ENCODE data around the gene PATJ. TPM values are rescaled to one million over a fixed set of nuclear protein-coding genes. Genes with fewer than 3 reads are reported as not detected.

Gene PATJ
- total RNA-seq, 1 experiment from 2014 or later, result 47.3 TPM

DNA sequence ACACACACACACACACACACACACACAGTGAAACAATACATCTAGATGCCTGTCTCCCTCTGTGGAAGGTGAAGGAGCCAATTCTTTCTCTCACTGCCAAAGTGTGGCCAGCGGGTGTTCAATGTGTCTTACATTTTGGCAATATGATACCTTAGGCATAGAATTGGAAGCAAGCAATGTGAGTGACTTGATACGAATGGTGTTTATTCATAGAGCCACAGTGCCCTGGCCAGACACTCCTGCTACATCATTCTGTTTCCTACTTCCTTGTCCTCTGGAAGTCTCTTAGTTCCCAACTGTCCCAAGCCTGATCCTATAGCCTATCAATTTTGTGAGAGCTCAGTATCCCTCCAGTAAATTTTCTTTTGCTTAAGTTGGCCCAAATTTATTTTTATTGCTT, 282.4 kb downstream of the PATJ start:
- no peaks in the 10 kb centered on the region for H4K20me1 ChIP-seq (ENCODE audit: control insufficient read depth, insufficient read depth, insufficient read length)
- no peak overlapping the region for H3K4me3 Mint-ChIP-seq
- H3K79me2 ChIP-seq (ENCODE audit: insufficient read depth, low read length), result no peaks in the 10 kb centered on the region
- no peak overlapping the region for H2AK5ac ChIP-seq (ENCODE audit: insufficient read length, low read length)
- H3K4me1 ChIP-seq (ENCODE audit: insufficient read depth, low read length), result peaks cover 3% of the 10 kb centered on the region; the same call in 1 of the 2 replicates
- no peaks in the 10 kb centered on the region for H3K23me2 ChIP-seq (ENCODE audit: insufficient read length, low read depth, low read length, poor library complexity, severe bottlenecking)
- peaks cover 15 to 21% (median 19%) of the 10 kb centered on the region in 3 experiments for H3K36me3 Mint-ChIP-seq (ENCODE audit: insufficient read depth in 1 of 3, low read depth in 3 of 3)
- H2AFZ ChIP-seq (ENCODE audit: low read length), result no peak overlapping the region
- no peak overlapping the region for H3K56ac ChIP-seq (ENCODE audit: insufficient read length, low read depth, low read length)
- H3K23ac ChIP-seq (ENCODE audit: insufficient read length, low read depth, low read length), result no peak overlapping the region
- peaks cover 2% of the 10 kb centered on the region for H3K79me1 ChIP-seq (ENCODE audit: insufficient read depth, low read depth, low read length, poor library complexity, severe bottlenecking)
- H2BK12ac ChIP-seq (ENCODE audit: insufficient read length, low read depth, low read length), result no peak overlapping the region
- no peak overlapping the region for H3K18ac ChIP-seq (ENCODE audit: insufficient read length, low read depth, low read length)
- H4K5ac ChIP-seq (ENCODE audit: insufficient read length, low read depth, low read length), result no peak overlapping the region
- H3K4me1 Mint-ChIP-seq, result peaks cover 23 to 24% of the 10 kb centered on the region in 2 experiments
- no peak overlapping the region for H4K8ac ChIP-seq (replicated peaks; ENCODE audit: insufficient read length, low read depth, low read length)
- H3K27me3 ChIP-seq (ENCODE audit: insufficient read depth, low read length), result no peaks in the 10 kb centered on the region
- no peak overlapping the region for H3K27ac ChIP-seq (ENCODE audit: insufficient read length, low read depth, low read length)
- TF ChIP-seq, protein P1, sequence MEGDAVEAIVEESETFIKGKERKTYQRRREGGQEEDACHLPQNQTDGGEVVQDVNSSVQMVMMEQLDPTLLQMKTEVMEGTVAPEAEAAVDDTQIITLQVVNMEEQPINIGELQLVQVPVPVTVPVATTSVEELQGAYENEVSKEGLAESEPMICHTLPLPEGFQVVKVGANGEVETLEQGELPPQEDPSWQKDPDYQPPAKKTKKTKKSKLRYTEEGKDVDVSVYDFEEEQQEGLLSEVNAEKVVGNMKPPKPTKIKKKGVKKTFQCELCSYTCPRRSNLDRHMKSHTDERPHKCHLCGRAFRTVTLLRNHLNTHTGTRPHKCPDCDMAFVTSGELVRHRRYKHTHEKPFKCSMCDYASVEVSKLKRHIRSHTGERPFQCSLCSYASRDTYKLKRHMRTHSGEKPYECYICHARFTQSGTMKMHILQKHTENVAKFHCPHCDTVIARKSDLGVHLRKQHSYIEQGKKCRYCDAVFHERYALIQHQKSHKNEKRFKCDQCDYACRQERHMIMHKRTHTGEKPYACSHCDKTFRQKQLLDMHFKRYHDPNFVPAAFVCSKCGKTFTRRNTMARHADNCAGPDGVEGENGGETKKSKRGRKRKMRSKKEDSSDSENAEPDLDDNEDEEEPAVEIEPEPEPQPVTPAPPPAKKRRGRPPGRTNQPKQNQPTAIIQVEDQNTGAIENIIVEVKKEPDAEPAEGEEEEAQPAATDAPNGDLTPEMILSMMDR (conservative IDR thresholded peaks at IDR 0.05), result no peak
- no peaks in the 10 kb centered on the region for H3K27me3 Mint-ChIP-seq (ENCODE audit: low read depth)
- no peak overlapping the region for H2BK120ac ChIP-seq (ENCODE audit: low read depth, low read length, poor library complexity, severe bottlenecking)
- H2BK15ac ChIP-seq (ENCODE audit: low read depth, low read length), result no peak overlapping the region
- DNase-seq, result no peak
- H3K9me3 Mint-ChIP-seq, result peaks cover 10 to 11% of the 10 kb centered on the region in 2 experiments; a peak in 4 of 5 replicates
- WGBS (ENCODE audit: extremely low coverage, insufficient read length, low lambda C conversion rate), result no CpG with 5 or more reads among the region's 2 CpGs
- peak overlapping the region in 2 of 3 experiments; percentile 33 to 38; a peak in 4 of 7 replicates for H3K27ac Mint-ChIP-seq
- no peak overlapping the region for H3K4ac ChIP-seq (ENCODE audit: low read depth, low read length)
- no peak overlapping the region for H4K91ac ChIP-seq (ENCODE audit: insufficient read length, low read depth, low read length)
- no peak overlapping the region for H2BK5ac ChIP-seq (ENCODE audit: insufficient read length, low read length)
- no peak overlapping the region for H2BK20ac ChIP-seq (ENCODE audit: low read depth, low read length, poor library complexity, severe bottlenecking)
- H3K14ac ChIP-seq (ENCODE audit: insufficient read depth, low read length), result no peak overlapping the region
- H3K9me3 ChIP-seq (ENCODE audit: control insufficient read depth, low read depth, low read length), result no peaks in the 10 kb centered on the region
- no peak overlapping the region for H3T11ph ChIP-seq (ENCODE audit: low read length)
- no peak overlapping the region for H3K4me2 ChIP-seq (ENCODE audit: insufficient read depth, insufficient read length, low read length)
- H3K9ac ChIP-seq (ENCODE audit: extremely low read depth, insufficient read length, low read length), result no peak overlapping the region

Measured in H9 (cell line).